NK-92 (cell line): ENCODE data around the gene ATP2A3.

Source experiments
- DNase-seq: peaks from one replicate; lab custom pipeline; 2025; ENCODE audit not compliant: unreplicated experiment; lab: John Stamatoyannopoulos, UW

ATP2A3 gene

GRCh38 chr17:3929181-3929580 is 35.1 kb downstream of the ATP2A3 start:
- no peak for DNase-seq

GRCh38 chr17:3928406-3928805 is 35.8 kb downstream of the ATP2A3 start:
- DNase-seq, result no peak

- DNase-seq, result no peak
Observed at GRCh38 chr17:3927628-3928340, 36.5 kb downstream of the ATP2A3 start.

- DNase-seq, result no peak
Observed at GRCh38 chr17:3926860-3927627, 37.2 kb downstream of the ATP2A3 start.

- no peak for DNase-seq
Observed at GRCh38 chr17:3925684-3926485, 38.4 kb downstream of the ATP2A3 start.

GRCh38 chr17:3924512-3925350 is 39.5 kb downstream of the ATP2A3 start:
- no peak for DNase-seq

- DNase-seq, result no peak
Observed at GRCh38 chr17:3923466-3924190, 40.6 kb downstream of the ATP2A3 start.

- DNase-seq, result no peak
Observed at GRCh38 chr17:3922765-3923164, 41.5 kb downstream of the ATP2A3 start.

- no peak for DNase-seq
Observed at GRCh38 chr17:3921502-3922319, 42.5 kb downstream of the ATP2A3 start.

GRCh38 chr17:3921006-3921405 is 43.2 kb downstream of the ATP2A3 start:
- DNase-seq, result no peak

- no peak for DNase-seq
Observed at GRCh38 chr17:3919123-3919624, 45.1 kb downstream of the ATP2A3 start.

GRCh38 chr17:3918372-3919122 is 45.7 kb downstream of the ATP2A3 start:
- DNase-seq, result no peak

GRCh38 chr17:3917391-3917931 is 46.8 kb downstream of the ATP2A3 start:
- no peak for DNase-seq

- DNase-seq, result no peak
Observed at GRCh38 chr17:3916825-3917224, 47.4 kb downstream of the ATP2A3 start.

- no peak for DNase-seq
Observed at GRCh38 chr17:3915995-3916696, 48.1 kb downstream of the ATP2A3 start, which contains the start of gene P2RX1. TSS of gene P2RX1 (minus strand) at chr17:3916465. CDS start at chr17:3916225, 240 bp downstream.

- DNase-seq, result no peak
Observed at GRCh38 chr17:3915581-3915994, 48.6 kb downstream of the ATP2A3 start.

- DNase-seq, result no peak
Observed at GRCh38 chr17:3914312-3914670, 49.9 kb downstream of the ATP2A3 start.
